NOMO-1 treated with dmso at 0.1 percent for 144 hours (cell line): ENCODE measurements around the gene RUNX3.
"Not testable (repeated sequence)": the region's sequence is repeated elsewhere in the genome, so short reads cannot be mapped to it uniquely, and the experiment has no call there.

Source experiments
- DNase-seq: peaks from one replicate; lab custom pipeline; 2025; ENCODE audit not compliant: unreplicated experiment; lab: John Stamatoyannopoulos, UW

The RUNX3 gene

DNA sequence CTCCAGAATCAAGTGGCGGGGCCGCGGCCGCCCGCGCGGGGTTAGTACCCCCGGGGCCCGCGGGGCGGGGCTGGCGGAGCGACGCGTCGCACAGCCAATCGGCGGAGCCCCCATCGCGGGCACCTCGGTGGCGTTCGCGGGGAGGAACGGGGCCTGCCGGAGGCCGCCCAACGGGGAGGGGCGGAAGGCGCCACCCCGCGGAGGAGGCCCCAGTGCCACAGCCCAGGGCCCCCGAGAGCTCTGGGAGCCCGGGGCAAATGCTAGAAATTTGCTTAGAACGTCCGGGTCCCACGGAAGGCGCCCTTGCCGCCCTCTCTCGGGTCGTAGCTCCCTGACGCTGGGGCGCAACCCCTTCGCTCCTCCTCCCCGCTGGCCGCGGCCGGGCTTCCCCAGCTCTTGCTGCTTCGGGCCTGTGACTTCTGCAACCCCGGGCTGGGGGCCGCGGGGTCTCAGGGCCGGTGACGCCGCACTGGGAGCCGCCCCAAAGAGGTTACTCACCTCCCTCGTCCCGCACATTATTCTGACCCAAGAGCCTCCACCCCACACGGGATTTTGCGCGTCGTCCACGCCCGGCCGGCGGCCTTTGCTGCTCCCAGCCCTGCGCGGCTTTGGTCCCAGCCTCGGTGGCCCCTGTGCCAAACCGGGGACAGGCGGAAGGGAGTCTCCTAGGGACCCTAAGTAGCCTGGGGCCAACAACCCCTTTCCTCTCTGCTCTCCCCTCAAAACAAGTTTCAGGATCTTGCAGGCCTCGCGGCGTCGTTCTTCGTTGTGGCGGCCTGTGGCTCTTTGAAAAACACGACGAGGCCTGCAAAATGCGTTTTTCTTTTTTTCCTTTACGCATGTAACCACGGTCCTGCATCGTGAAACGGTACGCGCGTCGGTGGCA, at the start of gene RUNX3:
Gene RUNX3, minus strand, starts transcription at position 17 of the 886 bp plus-strand sequence. CDS start 408 bp downstream, outside the sequence.
- DNase-seq, result peak; percentile 68

DNA sequence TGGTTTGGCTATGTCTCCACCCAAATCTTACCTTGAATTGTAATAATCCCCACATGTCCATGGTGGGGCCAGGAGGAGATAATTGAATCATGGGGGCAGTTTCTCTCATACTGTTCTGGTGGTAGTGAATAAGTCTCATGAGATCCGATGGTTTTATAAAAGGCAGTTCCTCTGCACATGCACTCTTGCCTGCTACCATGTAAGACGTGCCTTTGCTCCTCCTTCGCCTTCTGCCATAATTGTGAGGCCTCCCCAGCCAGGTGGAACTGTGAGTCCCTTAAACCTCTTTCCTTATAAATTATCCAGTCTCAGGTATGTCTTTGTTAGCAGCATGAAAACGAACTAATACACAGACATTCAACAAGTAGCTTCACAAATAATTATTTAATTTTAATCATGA, 49.2 kb upstream of the RUNX3 start:
- DNase-seq, result not testable (repeated sequence)

- DNase-seq, result no peak
These were observed 48.4 kb upstream of the RUNX3 start for GRCh38 chr1:24978383-24979032.

DNA sequence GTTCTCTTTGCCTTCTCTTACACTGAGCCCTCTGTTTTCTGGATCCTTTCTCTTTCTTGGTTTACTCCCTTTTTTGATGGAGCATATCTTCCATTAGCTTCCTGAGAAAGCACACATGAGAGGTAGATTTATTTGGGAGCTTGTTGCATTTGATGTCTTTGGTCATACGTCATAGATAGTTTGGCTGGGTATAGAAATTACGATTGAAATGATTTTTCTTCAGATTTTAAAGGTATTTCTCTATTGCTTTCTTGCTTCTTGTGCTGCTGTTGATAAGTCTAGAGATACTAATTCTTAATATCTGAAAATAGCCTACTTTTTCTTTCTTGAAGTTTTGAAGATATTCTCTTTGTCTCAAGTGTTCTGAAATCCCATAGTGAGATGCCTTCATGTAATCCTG, 45.3 kb upstream of the RUNX3 start:
- DNase-seq, result no peak

DNA sequence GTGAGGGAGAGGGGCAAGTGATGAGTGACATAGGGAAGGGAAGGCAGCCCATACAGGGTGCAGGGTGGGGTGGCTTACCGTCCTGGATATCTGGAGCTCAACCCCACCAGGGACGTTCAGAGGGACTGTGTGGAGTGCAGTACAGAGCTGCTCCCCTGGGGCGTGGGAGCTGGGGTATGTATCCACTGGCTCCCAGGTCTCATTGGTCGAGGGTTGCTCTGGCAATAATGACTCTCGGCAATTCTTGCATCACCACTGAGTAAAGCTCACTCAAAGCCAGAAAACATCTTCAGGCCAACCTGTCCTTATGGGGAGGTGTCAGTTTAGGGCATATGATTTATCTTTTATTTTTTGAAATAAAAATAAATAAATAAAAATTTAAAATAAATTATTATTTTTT, 43.2 kb upstream of the RUNX3 start:
- DNase-seq, result no peak

DNA sequence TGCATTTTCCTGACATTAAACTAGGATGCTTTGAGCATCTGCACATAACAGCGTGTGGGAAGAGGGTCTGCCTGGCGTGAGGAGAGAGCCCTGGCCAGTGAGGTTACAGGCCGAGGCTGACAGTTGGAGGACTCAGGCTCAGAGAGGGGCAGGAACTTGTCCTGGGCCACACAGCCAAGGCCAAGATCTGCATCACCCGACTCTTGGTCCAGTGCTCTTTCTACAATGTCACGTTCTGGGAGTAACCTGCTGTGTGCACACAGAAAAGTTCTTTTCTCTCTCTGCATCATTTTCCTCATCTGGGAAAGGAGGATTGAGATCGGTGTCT, 42.8 kb upstream of the RUNX3 start:
- DNase-seq, result no peak

DNA sequence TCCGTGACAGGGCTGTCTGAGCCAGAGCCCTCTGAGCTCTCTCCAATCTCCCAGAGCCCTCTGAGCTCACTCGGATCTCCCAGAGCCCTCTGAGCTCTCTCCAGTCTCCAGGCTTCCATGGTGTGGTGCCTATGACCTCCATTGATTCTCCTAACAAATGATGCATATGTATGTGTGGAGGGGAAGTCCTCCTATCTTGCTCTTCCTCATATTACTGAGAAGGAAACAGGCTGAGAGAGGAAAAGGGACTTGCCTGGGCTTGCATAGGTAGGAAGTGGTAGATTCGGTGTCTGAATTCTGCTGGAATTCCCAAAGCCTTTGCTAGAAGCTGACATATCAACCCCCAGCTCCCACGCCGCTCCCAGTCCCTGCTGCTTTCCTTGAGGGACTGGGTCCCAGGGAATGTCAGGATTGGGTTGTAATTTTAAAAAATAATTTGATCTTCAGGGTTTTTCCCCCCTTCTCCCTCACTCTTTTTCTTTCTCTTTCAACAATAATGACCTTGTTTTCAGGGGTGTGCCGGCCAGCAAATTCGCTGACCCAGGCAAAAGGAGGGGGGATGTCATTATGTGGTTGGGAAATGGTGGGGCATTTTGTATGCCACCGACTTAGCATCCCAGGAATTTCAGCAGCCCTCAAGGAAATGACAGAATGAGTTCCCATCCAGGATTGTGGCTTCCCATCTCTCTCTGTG, 42.3 kb upstream of the RUNX3 start:
- DNase-seq, result no peak

- no peak for DNase-seq
These were observed 41.1 kb upstream of the RUNX3 start for GRCh38 chr1:24970926-24971875.

DNA sequence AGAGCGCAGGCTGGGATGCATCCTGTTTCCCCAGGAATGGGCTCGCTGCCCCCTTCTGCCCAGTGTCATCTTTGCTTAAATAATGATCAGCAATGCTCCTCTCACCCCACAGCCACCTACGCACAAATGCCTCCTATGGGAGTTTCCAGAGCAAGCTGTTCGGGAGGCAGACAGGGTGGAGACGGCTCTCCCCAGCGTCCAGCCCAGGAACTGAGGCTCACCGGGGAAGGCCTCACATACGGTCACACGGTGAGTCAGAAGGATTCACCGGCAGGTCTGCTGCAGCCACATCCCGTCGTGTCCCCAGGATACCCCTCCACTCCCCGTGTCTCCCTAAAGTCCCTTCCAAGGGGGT, 40.3 kb upstream of the RUNX3 start:
- DNase-seq, result no peak

- no peak for DNase-seq
These were observed 39.7 kb upstream of the RUNX3 start for GRCh38 chr1:24969596-24970398.

DNA sequence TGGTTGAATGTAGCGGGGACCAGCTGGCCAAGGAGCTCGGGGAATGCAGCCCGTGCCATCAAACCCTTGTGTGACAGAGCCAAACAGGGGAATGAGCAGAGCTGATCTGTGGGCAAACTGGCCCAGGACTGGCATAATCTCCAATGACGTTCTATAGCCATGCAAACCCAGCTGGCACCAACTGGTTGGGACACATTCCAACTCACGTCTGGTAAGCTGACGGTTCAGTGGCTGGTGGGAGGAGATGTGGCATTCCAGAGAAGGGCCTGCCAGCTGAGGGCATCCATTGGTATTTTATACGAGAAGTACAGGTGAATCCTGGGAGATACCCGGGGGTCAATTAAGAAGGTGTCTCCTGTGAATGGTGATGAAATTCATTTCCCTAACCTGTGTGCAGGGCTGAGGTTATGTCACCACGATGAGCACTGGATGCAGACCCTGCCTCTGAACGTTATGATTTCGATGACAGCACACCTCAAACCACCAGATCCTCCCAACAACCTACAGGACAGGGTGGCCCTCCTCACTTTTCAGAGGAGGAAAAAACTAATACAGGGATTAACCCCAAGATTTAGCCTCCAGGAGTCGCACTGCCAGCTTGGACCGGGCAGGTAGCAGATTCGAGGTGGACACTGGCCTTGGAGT, 39.0 kb upstream of the RUNX3 start:
- no peak for DNase-seq

GRCh38 chr1:24967962-24968361, 37.9 kb upstream of the RUNX3 start:
- DNase-seq, result no peak

- no peak for DNase-seq
These were observed 37.5 kb upstream of the RUNX3 start for GRCh38 chr1:24967555-24967954.

DNA sequence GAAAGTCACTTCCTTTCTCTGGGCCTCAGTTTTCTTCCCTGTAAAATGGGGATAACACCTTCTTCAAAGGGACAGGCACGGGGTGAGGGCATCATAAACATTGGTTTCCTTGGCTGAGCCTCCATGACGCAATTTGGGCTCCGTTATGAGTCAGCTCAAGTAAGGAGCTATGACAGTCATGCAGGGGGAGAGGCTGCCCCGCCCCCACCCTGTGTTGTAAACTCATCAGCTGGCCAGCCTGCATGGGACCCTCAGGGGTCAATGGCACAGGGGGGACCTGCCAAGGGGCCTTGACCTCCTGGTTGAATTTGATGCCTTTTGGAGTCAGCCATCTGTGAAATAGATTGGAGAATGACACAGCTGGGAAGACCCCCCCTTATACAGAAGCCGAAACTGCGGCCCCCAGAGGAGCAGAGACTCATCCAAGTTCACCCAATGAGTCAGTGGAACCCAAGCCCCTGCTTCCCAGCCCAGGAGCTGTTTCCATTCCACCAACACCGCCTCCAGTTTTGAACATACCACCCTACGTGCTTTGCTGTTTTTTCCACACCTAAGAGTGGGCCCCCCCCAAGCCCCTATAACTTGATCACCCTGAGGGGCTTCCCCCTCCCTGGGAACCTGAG, 36.8 kb upstream of the RUNX3 start:
- DNase-seq, result peak; percentile 53

DNA sequence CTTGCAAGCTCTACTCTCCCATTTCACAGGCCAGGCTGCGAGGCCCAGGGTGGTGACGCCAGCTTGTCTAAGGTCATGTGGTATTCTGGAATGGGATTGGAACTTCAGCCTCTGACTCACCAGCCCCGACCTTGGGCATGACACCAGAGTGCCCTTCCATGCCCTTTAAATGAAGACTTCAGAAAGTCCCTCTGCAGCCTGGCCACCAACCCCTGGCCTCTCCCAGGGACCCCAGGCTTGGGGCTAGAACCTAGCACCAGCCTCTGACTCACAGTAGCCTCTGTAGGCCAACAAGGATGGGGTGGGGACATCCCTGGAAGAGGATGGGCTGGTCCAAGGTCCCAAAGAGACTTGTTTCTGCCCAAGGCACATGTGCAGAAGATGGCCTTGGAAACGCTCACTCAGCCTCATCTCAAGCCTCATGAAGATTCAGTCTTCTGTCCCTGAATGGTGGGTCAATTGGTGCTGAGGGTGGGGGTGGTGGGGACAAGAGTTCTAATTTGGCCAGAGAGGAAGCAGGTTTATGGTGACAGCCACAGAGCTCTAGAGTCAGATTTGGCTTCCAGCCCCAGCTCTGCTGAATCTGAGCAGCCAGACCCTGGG, 36.1 kb upstream of the RUNX3 start:
- no peak for DNase-seq

DNA sequence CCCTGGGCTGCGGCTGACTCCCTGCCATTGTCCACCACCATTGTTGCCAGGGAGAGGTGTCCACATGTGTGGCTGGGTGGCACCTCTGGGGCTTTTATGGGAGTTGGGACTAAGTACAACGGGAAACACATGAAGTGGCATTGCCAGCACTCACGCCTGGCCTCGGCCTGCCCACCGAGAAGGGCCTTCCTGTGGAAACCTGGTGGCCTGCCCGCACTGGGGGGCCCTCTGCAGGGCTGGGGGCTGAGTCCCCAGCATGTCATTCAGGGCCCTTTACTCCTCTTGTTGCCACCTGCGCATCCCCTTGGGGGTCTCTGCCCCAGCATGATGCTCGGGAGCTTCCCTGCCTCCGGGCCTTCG, 35.5 kb upstream of the RUNX3 start:
- DNase-seq, result no peak

DNA sequence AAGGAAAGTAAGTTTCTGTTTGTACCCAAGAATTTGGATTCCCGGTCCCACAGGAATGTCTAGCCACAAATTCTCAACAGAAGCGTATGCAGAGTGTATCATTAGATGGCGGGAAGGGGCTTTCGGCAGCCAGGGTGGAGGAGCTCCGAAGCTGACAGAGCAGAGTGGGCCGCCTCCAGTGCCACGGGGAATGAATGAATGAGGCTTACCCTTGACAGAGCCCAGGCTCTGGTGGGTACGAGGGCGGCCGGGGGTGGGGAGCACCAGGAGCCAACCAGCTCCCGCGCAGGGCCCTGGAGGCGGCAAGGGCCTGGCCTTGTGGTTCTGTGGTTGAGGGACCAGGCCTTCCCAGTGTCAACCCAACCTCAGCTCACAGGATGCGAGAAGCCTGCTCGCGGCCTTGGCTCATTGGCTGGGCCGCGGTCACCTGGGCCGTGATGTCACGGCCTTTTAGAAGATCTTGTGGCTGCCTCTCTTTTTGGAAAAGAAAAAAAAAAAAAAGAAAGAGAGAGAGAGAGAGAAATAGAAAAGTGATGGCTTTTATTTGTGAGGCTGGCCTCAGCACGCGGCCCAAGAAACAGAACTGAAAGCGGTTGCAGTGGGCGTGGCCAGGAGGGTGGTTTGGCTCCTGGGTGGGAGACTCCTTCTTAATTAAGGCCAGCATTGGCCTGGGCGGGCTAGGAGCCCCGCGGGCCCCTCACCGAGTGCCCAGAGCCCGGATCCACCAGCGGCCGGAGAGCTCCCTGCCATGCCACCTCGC, 34.9 kb upstream of the RUNX3 start:
- peak; percentile 89 for DNase-seq
